ENCODE results near the gene MEDAG. TPM values are rescaled to one million over a fixed set of nuclear protein-coding genes. Genes with fewer than 3 reads are reported as not detected.

MEDAG gene
- total and polyA plus RNA-seq, 2 experiments from 2014 or later, result 1.7 to 2.0 TPM

- TF ChIP-seq, protein P1, sequence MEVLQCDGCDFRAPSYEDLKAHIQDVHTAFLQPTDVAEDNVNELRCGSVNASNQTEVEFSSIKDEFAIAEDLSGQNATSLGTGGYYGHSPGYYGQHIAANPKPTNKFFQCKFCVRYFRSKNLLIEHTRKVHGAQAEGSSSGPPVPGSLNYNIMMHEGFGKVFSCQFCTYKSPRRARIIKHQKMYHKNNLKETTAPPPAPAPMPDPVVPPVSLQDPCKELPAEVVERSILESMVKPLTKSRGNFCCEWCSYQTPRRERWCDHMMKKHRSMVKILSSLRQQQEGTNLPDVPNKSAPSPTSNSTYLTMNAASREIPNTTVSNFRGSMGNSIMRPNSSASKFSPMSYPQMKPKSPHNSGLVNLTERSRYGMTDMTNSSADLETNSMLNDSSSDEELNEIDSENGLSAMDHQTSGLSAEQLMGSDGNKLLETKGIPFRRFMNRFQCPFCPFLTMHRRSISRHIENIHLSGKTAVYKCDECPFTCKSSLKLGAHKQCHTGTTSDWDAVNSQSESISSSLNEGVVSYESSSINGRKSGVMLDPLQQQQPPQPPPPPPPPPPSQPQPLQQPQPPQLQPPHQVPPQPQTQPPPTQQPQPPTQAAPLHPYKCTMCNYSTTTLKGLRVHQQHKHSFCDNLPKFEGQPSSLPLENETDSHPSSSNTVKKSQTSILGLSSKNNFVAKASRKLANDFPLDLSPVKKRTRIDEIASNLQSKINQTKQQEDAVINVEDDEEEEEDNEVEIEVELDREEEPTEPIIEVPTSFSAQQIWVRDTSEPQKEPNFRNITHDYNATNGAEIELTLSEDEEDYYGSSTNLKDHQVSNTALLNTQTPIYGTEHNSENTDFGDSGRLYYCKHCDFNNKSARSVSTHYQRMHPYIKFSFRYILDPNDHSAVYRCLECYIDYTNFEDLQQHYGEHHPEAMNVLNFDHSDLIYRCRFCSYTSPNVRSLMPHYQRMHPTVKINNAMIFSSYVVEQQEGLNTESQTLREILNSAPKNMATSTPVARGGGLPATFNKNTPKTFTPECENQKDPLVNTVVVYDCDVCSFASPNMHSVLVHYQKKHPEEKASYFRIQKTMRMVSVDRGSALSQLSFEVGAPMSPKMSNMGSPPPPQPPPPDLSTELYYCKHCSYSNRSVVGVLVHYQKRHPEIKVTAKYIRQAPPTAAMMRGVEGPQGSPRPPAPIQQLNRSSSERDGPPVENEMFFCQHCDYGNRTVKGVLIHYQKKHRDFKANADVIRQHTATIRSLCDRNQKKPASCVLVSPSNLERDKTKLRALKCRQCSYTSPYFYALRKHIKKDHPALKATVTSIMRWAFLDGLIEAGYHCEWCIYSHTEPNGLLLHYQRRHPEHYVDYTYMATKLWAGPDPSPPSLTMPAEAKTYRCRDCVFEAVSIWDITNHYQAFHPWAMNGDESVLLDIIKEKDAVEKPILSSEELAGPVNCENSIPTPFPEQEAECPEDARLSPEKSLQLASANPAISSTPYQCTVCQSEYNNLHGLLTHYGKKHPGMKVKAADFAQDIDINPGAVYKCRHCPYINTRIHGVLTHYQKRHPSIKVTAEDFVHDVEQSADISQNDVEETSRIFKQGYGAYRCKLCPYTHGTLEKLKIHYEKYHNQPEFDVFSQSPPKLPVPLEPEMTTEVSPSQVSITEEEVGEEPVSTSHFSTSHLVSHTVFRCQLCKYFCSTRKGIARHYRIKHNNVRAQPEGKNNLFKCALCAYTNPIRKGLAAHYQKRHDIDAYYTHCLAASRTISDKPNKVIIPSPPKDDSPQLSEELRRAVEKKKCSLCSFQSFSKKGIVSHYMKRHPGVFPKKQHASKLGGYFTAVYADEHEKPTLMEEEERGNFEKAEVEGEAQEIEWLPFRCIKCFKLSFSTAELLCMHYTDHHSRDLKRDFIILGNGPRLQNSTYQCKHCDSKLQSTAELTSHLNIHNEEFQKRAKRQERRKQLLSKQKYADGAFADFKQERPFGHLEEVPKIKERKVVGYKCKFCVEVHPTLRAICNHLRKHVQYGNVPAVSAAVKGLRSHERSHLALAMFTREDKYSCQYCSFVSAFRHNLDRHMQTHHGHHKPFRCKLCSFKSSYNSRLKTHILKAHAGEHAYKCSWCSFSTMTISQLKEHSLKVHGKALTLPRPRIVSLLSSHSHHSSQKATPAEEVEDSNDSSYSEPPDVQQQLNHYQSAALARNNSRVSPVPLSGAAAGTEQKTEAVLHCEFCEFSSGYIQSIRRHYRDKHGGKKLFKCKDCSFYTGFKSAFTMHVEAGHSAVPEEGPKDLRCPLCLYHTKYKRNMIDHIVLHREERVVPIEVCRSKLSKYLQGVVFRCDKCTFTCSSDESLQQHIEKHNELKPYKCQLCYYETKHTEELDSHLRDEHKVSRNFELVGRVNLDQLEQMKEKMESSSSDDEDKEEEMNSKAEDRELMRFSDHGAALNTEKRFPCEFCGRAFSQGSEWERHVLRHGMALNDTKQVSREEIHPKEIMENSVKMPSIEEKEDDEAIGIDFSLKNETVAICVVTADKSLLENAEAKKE (CRISPR knock-in tag; IDR thresholded peaks at IDR 0.05), result no peak
- no peak for TF ChIP-seq EZH2phosphoT487 (IDR thresholded peaks at IDR 0.05; ENCODE audit: unreplicated experiment)
- no peak for TF ChIP-seq JUNB (IDR thresholded peaks at IDR 0.05; ENCODE audit: unreplicated experiment)
- no peak for TF ChIP-seq NANOG (IDR thresholded peaks at IDR 0.05; ENCODE audit: borderline replicate concordance)
- TF ChIP-seq ZNF331 (CRISPR knock-in tag; IDR thresholded peaks at IDR 0.05; ENCODE audit: low read depth), result no peak
- TF ChIP-seq EZH2 (IDR thresholded peaks at IDR 0.05; ENCODE audit: low read depth, unreplicated experiment), result no peak
- TF ChIP-seq ETS1 (IDR thresholded peaks at IDR 0.05), result no peak
- TF ChIP-seq CTCF (conservative IDR thresholded peaks at IDR 0.05; ENCODE audit: low read depth in 2 of 2), result no peak
- no peak for TF ChIP-seq CREB1 (CRISPR knock-in tag; IDR thresholded peaks at IDR 0.05; ENCODE audit: low read depth)
- TF ChIP-seq ZNF114 (CRISPR knock-in tag; IDR thresholded peaks at IDR 0.05), result no peak
- TF ChIP-seq, protein P2, sequence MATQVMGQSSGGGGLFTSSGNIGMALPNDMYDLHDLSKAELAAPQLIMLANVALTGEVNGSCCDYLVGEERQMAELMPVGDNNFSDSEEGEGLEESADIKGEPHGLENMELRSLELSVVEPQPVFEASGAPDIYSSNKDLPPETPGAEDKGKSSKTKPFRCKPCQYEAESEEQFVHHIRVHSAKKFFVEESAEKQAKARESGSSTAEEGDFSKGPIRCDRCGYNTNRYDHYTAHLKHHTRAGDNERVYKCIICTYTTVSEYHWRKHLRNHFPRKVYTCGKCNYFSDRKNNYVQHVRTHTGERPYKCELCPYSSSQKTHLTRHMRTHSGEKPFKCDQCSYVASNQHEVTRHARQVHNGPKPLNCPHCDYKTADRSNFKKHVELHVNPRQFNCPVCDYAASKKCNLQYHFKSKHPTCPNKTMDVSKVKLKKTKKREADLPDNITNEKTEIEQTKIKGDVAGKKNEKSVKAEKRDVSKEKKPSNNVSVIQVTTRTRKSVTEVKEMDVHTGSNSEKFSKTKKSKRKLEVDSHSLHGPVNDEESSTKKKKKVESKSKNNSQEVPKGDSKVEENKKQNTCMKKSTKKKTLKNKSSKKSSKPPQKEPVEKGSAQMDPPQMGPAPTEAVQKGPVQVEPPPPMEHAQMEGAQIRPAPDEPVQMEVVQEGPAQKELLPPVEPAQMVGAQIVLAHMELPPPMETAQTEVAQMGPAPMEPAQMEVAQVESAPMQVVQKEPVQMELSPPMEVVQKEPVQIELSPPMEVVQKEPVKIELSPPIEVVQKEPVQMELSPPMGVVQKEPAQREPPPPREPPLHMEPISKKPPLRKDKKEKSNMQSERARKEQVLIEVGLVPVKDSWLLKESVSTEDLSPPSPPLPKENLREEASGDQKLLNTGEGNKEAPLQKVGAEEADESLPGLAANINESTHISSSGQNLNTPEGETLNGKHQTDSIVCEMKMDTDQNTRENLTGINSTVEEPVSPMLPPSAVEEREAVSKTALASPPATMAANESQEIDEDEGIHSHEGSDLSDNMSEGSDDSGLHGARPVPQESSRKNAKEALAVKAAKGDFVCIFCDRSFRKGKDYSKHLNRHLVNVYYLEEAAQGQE (IDR thresholded peaks at IDR 0.05; ENCODE audit: unreplicated experiment), result no peak
Measured at GRCh38 chr13:30965380-30965779, 59.3 kb downstream of the MEDAG start (continued).
